K562 (cell line): ENCODE data around the gene ORMDL3. TPM values are rescaled to one million over a fixed set of nuclear protein-coding genes. Genes with fewer than 3 reads are reported as not detected.

Experiments
- BRCA1 ChIP-seq, 2 experiments: fragments of 450-650 bp in 1 of 2; sonication (generic) in 1 of 2; formaldehyde crosslinking in 1 of 2; IDR thresholded peaks; 2 replicates each; pipeline versions ENCODE4 v1.5.0 to v1.6.1; 2017 to 2020; ENCODE audit warnings: mild to moderate bottlenecking in 1 of 2, missing genetic modification reagents in 1 of 2
- CREM ChIP-seq: IDR thresholded peaks from 2 replicates; pipeline ENCODE4 v1.6.1; 2014; ENCODE audit warnings: antibody characterized with exemption, low read depth
- ETS1 ChIP-seq: conservative IDR thresholded peaks from 2 replicates; pipeline ENCODE4 v1.6.1; 2011; ENCODE audit warnings: low read depth, mild to moderate bottlenecking, low read length; ENCODE audit not compliant: control insufficient read depth
- FOXP1 ChIP-seq: sonication (generic); formaldehyde crosslinking; IDR thresholded peaks from 2 replicates; pipeline ENCODE4 v1.8.0; 2022; ENCODE audit warnings: mild to moderate bottlenecking, missing genetic modification reagents
- HDAC1 ChIP-seq, 2 experiments: fragments of 450-650 bp; IDR thresholded peaks; 2 replicates each; pipeline ENCODE4 v1.6.1; 2016 to 2017; ENCODE audit warnings: inconsistent platforms in 1 of 2, mild to moderate bottlenecking in 1 of 2, moderate library complexity in 1 of 2
- IRF1 ChIP-seq: sonication (generic); formaldehyde crosslinking; IDR thresholded peaks from 2 replicates; pipeline ENCODE4 v1.8.0; 2022; ENCODE audit warnings: missing genetic modification reagents, mild to moderate bottlenecking, borderline replicate concordance
- NR0B1 ChIP-seq: fragments of 450-650 bp; IDR thresholded peaks from one replicate; pipeline ENCODE4 v1.6.1; 2018; ENCODE audit warnings: mild to moderate bottlenecking, moderate library complexity; ENCODE audit not compliant: partially characterized antibody
- POLR2AphosphoS5 ChIP-seq: IDR thresholded peaks from 2 replicates; pipeline ENCODE4 v1.6.1; 2011; ENCODE audit warnings: mild to moderate bottlenecking, low read depth, low read length, moderate library complexity; ENCODE audit not compliant: control insufficient read depth, insufficient read depth
- RBM15 ChIP-seq: fragments of 200-400 bp; formaldehyde crosslinking; IDR thresholded peaks from 2 replicates; pipeline ENCODE4 v1.6.1; 2018; ENCODE audit warnings: mild to moderate bottlenecking, low read length, moderate library complexity; ENCODE audit not compliant: insufficient read depth
- SPI1 ChIP-seq: IDR thresholded peaks from 2 replicates; pipeline ENCODE4 v1.6.1; 2011; ENCODE audit warnings: low read depth, low read length, control low read depth, borderline replicate concordance
- SRSF1 ChIP-seq: fragments of 200-400 bp; formaldehyde crosslinking; IDR thresholded peaks from 2 replicates; pipeline ENCODE4 v1.6.1; 2017; ENCODE audit warnings: mild to moderate bottlenecking, low read depth, low read length, moderate library complexity
- TBP ChIP-seq: optimal IDR thresholded peaks from 2 replicates; pipeline ENCODE3; 2011; ENCODE audit warnings: low read depth, low read length, improper control_type of control experiment
- YBX1 ChIP-seq: fragments of 450-650 bp; IDR thresholded peaks from 2 replicates; pipeline ENCODE4 v1.7.1; 2016; ENCODE audit warnings: mild to moderate bottlenecking
- ZKSCAN3 ChIP-seq: fragments of 250-450 bp; sonication (Bioruptor Pico); IDR thresholded peaks from 2 replicates; pipeline ENCODE4 v1.4.0; 2020
- ZNF165 ChIP-seq: fragments of 250-450 bp; sonication (Bioruptor Pico); IDR thresholded peaks from 2 replicates; pipeline ENCODE4 v1.4.0; 2020; ENCODE audit warnings: borderline replicate concordance
- ZNF280B ChIP-seq: fragments of 250-450 bp; sonication (Bioruptor Pico); IDR thresholded peaks from 2 replicates; pipeline ENCODE4 v1.5.1; 2021; ENCODE audit warnings: mild to moderate bottlenecking
- ZNF57 ChIP-seq: fragments of 450-650 bp; formaldehyde crosslinking; IDR thresholded peaks from 2 replicates; pipeline ENCODE4 v1.4.0; 2020; ENCODE audit warnings: mild to moderate bottlenecking, moderate library complexity
- ZNF699 ChIP-seq: fragments of 250-450 bp; sonication (Bioruptor Pico); IDR thresholded peaks from 2 replicates; pipeline ENCODE4 v1.8.0; 2021; ENCODE audit warnings: mild to moderate bottlenecking, moderate library complexity; ENCODE audit not compliant: insufficient replicate concordance
- ZNF707 ChIP-seq: fragments of 250-450 bp; sonication (Bioruptor Pico); conservative IDR thresholded peaks from 2 replicates; pipeline ENCODE4 v1.8.0; 2022; ENCODE audit warnings: inconsistent platforms, mild to moderate bottlenecking, moderate library complexity
- ZNF830 ChIP-seq: fragments of 250-450 bp; sonication (Bioruptor Pico); IDR thresholded peaks from 2 replicates; pipeline ENCODE4 v1.5.0; 2021; ENCODE audit warnings: mild to moderate bottlenecking
- ZZZ3 ChIP-seq: fragments of 450-650 bp; IDR thresholded peaks from 2 replicates; pipeline ENCODE4 v1.6.1; 2016; ENCODE audit warnings: antibody characterized with exemption, mild to moderate bottlenecking, moderate library complexity
- polyA plus RNA-seq, 8 experiments: library from polyadenylated mRNA; depleted of rRNA in 4 of 8; stranded (reverse) in 5 of 8; unstranded in 3 of 8; fragments of >200 nt; fragmentation: Nextera tagmentation in 2 of 8; fragmentation: Illumina TruSeq in 1 of 8; extraction: Ambion mirVana in 2 of 8; extraction: Trizol in 1 of 8; gene quantifications; 2 replicates each; pipeline versions ENCODE4 v1.2.1 to v1.2.3, GENCODE V29; 2011 to 2014; ENCODE audit warnings: inconsistent platforms in 1 of 8, missing spikeins in 1 of 8
- total RNA-seq, 7 experiments: library from RNA; depleted of rRNA in 6 of 7; stranded (reverse); fragments of >200 nt in 6 of 7; fragmentation: Illumina TruSeq in 2 of 7; extraction: Trizol in 2 of 7; gene quantifications; 2 replicates each; pipeline versions ENCODE4 v1.2.1 to v1.2.3, GENCODE V29; 2011 to 2021; ENCODE audit warnings: low replicate concordance in 1 of 7
- TF ChIP-seq, protein P1 (sequence below): fragments of 200-800 bp; sonication (Bioruptor generic); IDR thresholded peaks from 2 replicates; pipeline ENCODE4 v1.6.1; 2017; ENCODE audit warnings: missing genetic modification characterization, missing compliant biosample characterization

The ORMDL3 gene
- total and polyA plus RNA-seq, 9 of the 15 experiments (the other 6 are each of a cell fraction or from before 2014, with no cell fraction given) = 2.7 to 57.4 (median 27.1) TPM

- TF ChIP-seq ZNF280B (no peak), ZNF830 (CRISPR knock-in tag) (no peak), YBX1 (no peak), IRF1 (CRISPR knock-in tag) (no peak), BRCA1 (IDR thresholded peaks at IDR 0.05) (no peak), BRCA1 (CRISPR knock-in tag; IDR thresholded peaks at IDR 0.05) (no peak), RBM15 (no peak), SRSF1 (no peak), NR0B1 (no peak), ZNF707 (CRISPR knock-in tag) (no peak), FOXP1 (CRISPR knock-in tag) (no peak; the same call in 1 of the 2 replicates), ZZZ3 (no peak), ETS1 (no peak), POLR2AphosphoS5 (0 out of 2 replicates have a peak, but pooled peaks have one; percentile 15), HDAC1 (IDR thresholded peaks at IDR 0.05) (0 out of 4 replicates have a peak, but pooled peaks of 1 of the 2 experiments have one; percentile 30), CREM (peak; percentile 44; the same call in 1 of the 2 replicates), TBP (no peak), ZNF699 (CRISPR knock-in tag) (no peak), SPI1 (no peak), ZKSCAN3 (CRISPR knock-in tag) (no peak), ZNF165 (CRISPR knock-in tag) (no peak), ZNF57 (CRISPR knock-in tag) (no peak)
- TF ChIP-seq, protein P1, sequence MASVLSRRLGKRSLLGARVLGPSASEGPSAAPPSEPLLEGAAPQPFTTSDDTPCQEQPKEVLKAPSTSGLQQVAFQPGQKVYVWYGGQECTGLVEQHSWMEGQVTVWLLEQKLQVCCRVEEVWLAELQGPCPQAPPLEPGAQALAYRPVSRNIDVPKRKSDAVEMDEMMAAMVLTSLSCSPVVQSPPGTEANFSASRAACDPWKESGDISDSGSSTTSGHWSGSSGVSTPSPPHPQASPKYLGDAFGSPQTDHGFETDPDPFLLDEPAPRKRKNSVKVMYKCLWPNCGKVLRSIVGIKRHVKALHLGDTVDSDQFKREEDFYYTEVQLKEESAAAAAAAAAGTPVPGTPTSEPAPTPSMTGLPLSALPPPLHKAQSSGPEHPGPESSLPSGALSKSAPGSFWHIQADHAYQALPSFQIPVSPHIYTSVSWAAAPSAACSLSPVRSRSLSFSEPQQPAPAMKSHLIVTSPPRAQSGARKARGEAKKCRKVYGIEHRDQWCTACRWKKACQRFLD (CRISPR knock-in tag) = no peak
These were observed 25.5 kb upstream of the ORMDL3 start (continued) for GRCh38 chr17:39952680-39953470.
